Activated T-cell treated with anti-CD3 and anti-CD28 coated beads, Interleukin-2, amount 50 U/mL, for 24 hours (primary cell): ENCODE data around the gene MYF5.

Experiments
- DNase-seq: peaks from one replicate; pipeline ENCODE4 v3.0.0-alpha.2; 2020
- H3K27ac Mint-ChIP-seq: 2 replicates; pipeline ENCODE4 v1.8.0; 2020; ENCODE audit warnings: mild to moderate bottlenecking, mixed read lengths
- H3K27me3 Mint-ChIP-seq: 2 replicates; pipeline ENCODE4 v1.8.0; 2020; ENCODE audit warnings: mixed read lengths
- H3K36me3 Mint-ChIP-seq: 2 replicates; pipeline ENCODE4 v1.8.0; 2020; ENCODE audit warnings: low read depth, mixed read lengths
- H3K4me1 Mint-ChIP-seq: 2 replicates; pipeline ENCODE4 v1.8.0; 2020; ENCODE audit warnings: low read depth, mixed read lengths
- H3K4me3 Mint-ChIP-seq: 2 replicates; pipeline ENCODE4 v1.8.0; 2020; ENCODE audit warnings: mild to moderate bottlenecking, moderate library complexity, mixed read lengths
- H3K9me3 Mint-ChIP-seq: 2 replicates; pipeline ENCODE4 v1.8.0; 2020; ENCODE audit warnings: mixed read lengths

MYF5 gene

DNA sequence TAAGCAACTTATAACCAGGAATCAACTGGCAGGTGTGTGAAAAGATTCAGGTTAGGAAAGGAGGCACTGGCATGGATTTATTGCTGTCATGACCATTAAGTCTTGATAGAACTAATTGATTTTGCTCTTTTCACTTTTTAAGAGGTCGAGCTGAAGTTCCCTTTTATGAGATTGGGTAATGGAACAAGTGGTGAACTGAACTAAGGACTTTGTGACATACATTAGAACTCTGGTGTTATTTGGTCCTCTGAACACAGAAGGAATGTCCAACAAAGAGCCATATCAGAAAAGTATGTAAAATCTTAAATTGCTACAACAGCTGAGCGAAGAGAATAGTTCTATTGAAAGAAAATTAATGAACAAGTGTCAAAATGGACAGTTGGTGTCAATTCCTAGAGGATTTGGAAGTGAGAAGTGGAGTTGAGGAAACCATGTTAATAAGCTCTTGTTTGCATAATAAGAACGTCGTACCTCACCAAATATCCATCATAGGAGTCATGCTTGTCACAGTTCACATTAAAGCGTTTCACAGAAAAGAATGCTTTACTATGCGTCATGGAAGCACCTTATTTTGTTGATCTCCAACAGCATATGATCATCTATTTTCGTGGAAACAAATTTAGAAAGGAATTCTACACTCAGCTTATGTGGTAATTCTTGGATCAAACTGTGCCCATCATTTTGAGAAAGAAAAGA is 17.7 kb upstream of the MYF5 start:
- peaks cover 6% of the 10 kb centered on the region for H3K9me3 Mint-ChIP-seq
- no peaks in the 10 kb centered on the region for H3K36me3 Mint-ChIP-seq
- H3K27ac Mint-ChIP-seq = no peak overlapping the region
- H3K4me1 Mint-ChIP-seq = no peaks in the 10 kb centered on the region
- H3K4me3 Mint-ChIP-seq = no peak overlapping the region
- H3K27me3 Mint-ChIP-seq = no peaks in the 10 kb centered on the region
- no peak for DNase-seq

DNA sequence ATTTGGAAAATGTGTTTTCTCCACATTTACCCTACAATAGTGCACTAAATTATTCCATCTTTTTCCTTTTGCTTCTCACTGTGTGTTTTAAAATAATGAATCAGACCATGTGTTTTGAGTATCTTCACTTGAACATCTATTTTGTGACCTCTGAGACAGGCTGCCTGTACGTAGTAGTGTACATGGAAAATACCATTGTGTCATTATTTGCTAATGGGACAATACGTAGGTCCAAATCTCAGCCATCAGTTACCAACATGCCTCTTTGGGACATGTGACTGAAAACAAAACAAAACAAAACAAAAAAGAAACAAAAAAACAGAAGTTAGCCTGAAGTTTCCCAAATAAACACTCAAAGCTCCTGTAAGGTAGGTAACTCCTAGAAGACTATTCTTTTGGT is 16.4 kb upstream of the MYF5 start:
- Mint-ChIP-seq H3K27me3 (no peaks in the 10 kb centered on the region), H3K36me3 (no peaks in the 10 kb centered on the region), H3K4me1 (no peaks in the 10 kb centered on the region), H3K4me3 (no peak overlapping the region), H3K27ac (no peak overlapping the region), H3K9me3 (peaks cover 6% of the 10 kb centered on the region)
- DNase-seq = no peak

DNA sequence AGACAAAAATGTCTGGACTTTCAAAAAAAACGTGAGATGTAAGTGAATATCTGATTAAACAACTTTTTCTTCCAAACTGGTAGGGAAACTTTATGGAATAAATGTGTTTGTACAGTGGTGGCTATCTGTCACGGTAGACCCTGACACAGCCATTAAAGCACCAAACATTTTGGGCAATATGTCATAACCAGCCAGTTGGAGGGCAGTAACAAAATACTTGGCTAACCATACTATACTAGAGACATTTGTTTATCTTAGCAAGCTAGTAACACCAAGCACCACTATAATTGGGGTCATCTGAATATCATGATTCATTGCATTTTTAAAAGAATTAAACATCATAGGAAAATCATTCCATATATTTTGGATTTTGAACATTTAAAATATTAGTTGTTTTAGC is 15.3 kb upstream of the MYF5 start:
- H3K4me3 Mint-ChIP-seq = no peak overlapping the region
- peaks cover 6% of the 10 kb centered on the region for H3K9me3 Mint-ChIP-seq
- H3K27me3 Mint-ChIP-seq = no peaks in the 10 kb centered on the region
- no peak overlapping the region for H3K27ac Mint-ChIP-seq
- no peak for DNase-seq
- H3K4me1 Mint-ChIP-seq = no peaks in the 10 kb centered on the region
- no peaks in the 10 kb centered on the region for H3K36me3 Mint-ChIP-seq

DNA sequence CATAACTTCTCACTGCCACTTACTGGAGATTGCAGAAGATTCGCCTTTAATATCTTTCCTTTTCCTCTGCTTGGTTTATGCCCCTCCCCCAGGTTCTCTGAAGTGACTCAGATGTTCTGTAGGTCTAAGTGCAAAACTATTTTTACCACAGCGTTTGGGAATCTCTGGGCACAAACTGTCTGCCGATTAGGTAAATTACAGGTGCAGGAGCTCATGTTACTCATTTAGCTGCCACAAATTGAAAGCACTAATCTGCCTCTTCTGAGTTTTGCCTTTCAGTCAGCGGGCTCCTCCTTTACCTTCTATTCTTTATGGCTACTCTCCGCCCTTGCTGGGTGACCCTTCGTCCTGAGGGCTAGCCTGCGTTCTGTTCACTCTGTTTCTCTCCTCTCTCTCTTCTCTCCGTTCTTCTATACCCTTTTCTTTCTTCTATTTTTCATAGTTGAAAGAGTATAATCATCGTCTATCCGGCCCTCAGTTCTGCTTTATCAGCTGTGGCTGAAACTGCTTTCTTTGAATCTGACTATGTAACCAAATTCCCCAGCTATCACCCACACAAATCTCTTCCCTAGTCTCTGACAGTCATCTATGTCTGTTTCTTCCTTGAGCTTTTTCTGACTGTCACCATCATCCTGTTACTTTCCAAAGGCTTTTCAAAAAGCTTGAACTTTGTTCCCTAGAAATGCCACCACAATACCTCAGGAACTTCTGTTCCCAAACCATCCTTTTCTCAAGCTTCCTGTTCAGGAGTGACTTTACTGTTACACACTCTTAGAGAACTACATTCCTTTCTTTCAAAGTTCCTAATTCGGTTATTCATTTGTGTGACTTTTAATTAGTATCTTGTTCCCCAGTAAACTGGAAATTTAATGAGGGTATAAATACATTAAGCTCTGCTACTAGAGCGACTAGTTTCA is 13.6 kb upstream of the MYF5 start:
- peaks cover 12% of the 10 kb centered on the region for H3K27me3 Mint-ChIP-seq
- no peak overlapping the region for H3K4me3 Mint-ChIP-seq
- no peak for DNase-seq
- H3K36me3 Mint-ChIP-seq = no peaks in the 10 kb centered on the region
- H3K27ac Mint-ChIP-seq = no peak overlapping the region
- H3K9me3 Mint-ChIP-seq = peaks cover 6% of the 10 kb centered on the region
- no peaks in the 10 kb centered on the region for H3K4me1 Mint-ChIP-seq

DNA sequence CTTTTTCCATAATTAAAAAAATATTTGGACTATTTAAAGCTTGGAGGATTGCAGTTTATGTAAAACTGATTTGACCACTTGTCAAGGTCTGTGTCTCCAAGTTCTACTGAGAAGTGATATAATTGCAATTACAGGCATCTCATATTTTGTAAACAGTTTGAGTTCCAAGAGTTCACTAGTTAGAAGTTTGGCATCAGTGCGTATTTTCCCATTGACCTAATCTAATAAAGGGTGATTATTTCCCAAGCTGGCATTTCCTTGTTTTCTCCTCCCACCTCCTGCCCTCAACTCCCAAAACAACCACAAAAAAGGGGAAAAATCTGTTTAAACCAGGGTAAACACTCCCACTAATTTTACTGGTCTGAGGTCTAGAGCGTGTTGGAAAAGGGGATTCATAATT is 12.3 kb upstream of the MYF5 start:
- Mint-ChIP-seq H3K9me3 (peaks cover 6% of the 10 kb centered on the region), H3K27me3 (peaks cover 23% of the 10 kb centered on the region), H3K4me3 (no peak overlapping the region), H3K27ac (no peak overlapping the region), H3K4me1 (no peaks in the 10 kb centered on the region), H3K36me3 (no peaks in the 10 kb centered on the region)
- DNase-seq = no peak

DNA sequence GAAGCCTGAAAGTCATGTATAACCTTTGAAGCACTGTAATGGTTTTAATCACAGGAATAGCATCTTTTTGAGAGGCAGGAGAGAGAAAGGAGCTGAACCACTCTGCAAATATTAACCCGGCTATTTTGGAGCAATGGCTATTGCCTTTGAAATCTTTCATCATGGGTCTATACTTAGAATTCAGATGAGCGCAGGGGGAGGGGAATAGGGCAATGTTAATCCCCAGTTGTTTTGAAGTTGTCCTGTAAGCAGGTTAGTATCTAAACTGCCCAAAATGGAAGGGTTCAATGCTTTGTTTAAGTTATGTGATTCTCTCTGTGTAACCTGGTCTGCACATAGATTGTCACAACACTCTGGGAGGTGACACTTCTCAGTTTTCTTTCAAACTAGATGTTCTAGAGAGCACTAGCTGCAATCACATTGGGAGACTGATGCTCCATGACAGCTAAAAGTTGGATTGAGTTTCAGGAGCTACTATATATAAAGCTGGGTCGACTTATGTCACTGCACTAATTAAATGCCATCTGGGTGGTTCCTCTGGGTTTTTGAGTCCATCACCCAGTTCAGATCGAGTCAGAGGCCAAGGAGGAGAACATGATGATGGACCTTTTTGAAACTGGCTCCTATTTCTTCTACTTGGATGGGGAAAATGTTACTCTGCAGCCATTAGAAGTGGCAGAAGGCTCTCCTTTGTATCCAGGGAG is 9.4 kb upstream of the MYF5 start, which contains the start of gene MYF6:
MYF6 (plus strand) TSS at position 509 of the 704 bp plus-strand sequence; CDS start at position 595, 86 bp downstream.
- Mint-ChIP-seq H3K27ac (no peak within 1 kb of the TSS), H3K9me3 (no peaks in the 10 kb centered on the region), H3K27me3 (peaks cover 38% of the 10 kb centered on the region), H3K4me3 (no peak within 1 kb of the TSS), H3K4me1 (no peaks in the 10 kb centered on the region), H3K36me3 (no peaks in the 10 kb centered on the region)
- no peak for DNase-seq

DNA sequence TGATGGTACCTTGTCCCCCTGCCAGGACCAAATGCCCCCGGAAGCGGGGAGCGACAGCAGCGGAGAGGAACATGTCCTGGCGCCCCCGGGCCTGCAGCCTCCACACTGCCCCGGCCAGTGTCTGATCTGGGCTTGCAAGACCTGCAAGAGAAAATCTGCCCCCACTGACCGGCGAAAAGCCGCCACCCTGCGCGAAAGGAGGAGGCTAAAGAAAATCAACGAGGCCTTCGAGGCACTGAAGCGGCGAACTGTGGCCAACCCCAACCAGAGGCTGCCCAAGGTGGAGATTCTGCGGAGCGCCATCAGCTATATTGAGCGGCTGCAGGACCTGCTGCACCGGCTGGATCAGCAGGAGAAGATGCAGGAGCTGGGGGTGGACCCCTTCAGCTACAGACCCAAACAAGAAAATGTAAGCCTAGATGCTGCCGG is 8.9 kb upstream of the MYF5 start:
- Mint-ChIP-seq H3K9me3 (no peaks in the 10 kb centered on the region), H3K27ac (no peak overlapping the region), H3K27me3 (peaks cover 41% of the 10 kb centered on the region), H3K36me3 (no peaks in the 10 kb centered on the region), H3K4me3 (no peak overlapping the region), H3K4me1 (no peaks in the 10 kb centered on the region)
- DNase-seq = no peak

DNA sequence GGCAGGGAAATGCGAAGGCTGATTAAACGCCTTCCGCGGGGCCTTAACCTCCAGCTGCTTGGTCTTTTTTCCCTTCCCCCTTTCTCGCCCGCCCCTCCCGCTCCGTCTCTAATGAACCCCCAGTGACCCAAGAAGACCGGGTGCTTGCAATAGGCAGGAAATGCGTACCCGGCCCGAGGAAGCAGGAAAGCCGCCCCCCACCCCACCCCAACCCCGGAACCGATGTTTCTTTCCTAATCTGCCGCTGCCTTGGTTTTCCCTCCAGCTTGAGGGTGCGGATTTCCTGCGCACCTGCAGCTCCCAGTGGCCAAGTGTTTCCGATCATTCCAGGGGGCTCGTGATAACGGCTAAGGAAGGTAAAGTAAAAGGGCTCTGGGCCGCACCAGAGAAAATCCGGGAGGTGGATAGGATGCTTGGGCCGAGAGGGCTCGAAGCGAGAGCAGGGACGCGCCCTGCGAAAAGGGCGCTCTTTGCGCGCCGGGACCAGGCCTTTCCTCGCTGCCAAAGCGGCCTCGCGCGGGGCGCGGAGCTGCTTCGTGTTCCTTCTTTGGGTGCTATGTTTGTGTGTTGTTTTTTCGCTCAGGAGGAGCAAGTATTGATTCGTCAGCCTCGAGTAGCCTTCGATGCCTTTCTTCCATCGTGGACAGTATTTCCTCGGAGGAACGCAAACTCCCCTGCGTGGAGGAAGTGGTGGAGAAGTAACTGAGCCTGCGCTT is 8.3 kb upstream of the MYF5 start:
- no peak for DNase-seq
- Mint-ChIP-seq H3K4me3 (no peak overlapping the region), H3K9me3 (no peaks in the 10 kb centered on the region), H3K27ac (no peak overlapping the region), H3K4me1 (no peaks in the 10 kb centered on the region), H3K27me3 (peaks cover 41% of the 10 kb centered on the region), H3K36me3 (no peaks in the 10 kb centered on the region)

DNA sequence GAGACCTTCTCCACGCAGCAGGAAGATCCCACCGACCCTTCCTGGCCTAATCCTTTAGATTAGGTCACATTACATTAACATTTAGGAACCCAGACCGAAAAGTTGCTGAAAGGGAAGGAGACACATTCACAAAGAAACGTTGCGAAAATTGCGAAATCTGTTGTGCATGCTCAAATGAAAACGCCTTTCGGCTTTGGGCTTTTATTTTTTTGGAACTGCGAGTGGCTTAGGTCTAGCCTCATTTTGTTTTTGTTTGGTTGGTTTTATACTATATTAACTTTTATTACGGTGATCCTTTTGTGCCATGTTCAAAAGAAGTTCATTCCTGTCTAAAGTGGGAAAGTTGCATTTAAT is 7.8 kb upstream of the MYF5 start:
- Mint-ChIP-seq H3K27me3 (peaks cover 45% of the 10 kb centered on the region), H3K36me3 (no peaks in the 10 kb centered on the region), H3K9me3 (no peaks in the 10 kb centered on the region), H3K4me1 (no peaks in the 10 kb centered on the region), H3K27ac (no peak overlapping the region), H3K4me3 (no peak overlapping the region)
- DNase-seq = no peak

DNA sequence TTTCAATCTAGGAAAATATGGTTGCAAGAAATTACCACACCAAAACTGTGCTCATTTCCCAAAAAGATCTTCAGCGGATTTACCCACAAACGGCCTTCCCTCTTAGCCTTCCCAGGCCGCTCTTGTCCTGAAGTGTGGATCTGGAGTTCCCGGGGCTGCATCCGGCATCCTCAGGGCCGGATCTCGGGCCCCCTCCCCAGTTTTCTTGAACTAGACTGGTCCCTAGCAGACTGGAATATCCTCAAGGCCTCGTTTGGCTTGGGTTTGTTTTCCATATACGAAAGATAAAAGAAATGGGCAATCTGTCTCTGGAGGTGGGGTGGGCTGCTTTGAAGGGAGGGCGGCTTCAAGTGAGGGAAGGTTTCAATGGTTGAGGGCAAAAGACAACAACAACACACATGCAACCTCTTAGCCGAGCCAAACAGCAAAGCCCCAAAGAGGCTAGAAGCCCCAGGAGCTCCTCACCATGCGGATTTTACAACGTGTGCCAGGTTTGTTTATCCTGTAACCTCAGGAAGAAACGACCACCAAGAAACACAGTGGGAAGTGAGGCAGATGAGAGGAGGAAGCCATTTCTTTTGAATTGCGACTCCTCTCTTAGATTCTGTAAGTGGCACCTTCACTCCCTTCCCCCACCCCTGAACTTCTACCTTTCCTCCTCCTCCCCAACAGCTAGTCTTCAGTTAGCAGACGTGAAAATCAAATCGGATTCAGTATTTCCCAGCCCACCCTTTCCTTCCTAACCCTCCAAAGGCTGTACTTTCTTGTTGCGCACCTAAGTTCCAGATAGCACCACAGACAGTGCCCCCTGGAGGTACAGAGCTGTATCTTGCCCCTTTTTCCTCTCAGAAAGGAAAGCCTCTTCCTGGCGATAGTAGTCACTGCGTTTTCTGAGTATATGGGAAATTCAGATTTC is 6.6 kb upstream of the MYF5 start:
- no peak overlapping the region for H3K27ac Mint-ChIP-seq
- no peaks in the 10 kb centered on the region for H3K36me3 Mint-ChIP-seq
- H3K4me3 Mint-ChIP-seq = no peak overlapping the region
- H3K27me3 Mint-ChIP-seq = peaks cover 56% of the 10 kb centered on the region
- H3K9me3 Mint-ChIP-seq = no peaks in the 10 kb centered on the region
- DNase-seq = no peak
- H3K4me1 Mint-ChIP-seq = no peaks in the 10 kb centered on the region

DNA sequence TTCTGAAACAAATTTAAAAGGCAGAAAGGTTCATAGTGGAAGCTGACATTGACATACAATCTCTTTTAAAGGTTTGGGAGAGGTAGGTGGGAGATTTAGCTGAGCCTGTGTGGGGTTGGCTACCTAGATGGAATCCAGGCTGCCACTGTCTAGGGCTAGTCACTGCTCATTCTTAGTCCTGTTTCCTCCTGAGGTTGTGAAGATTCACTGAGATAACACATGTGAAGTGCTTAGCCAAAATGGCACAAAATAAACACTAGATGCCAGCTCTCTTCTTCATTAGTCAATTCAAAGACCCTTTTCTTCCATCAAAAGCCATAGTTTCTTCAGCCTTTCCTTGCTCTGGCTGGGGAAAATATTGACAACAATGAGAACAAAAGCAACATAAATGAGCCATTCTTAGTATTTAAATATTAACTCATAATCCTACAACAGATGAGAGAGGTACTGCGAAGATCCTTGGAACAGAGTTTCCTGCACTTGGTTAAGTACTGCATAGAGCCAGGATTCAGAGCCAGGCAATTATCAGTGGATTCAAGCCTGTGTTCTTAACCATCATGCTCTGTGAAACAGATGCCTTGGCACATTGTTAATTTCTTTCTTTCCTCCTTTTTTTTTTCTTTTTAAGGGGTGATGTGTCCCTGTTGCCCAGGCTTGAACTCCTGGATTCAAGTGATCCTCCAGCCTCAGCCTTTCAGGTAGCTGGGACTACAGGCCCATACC is 5.8 kb upstream of the MYF5 start:
- Mint-ChIP-seq H3K36me3 (no peaks in the 10 kb centered on the region), H3K27ac (no peak overlapping the region), H3K4me3 (no peak overlapping the region), H3K9me3 (no peaks in the 10 kb centered on the region), H3K27me3 (peaks cover 60% of the 10 kb centered on the region), H3K4me1 (no peaks in the 10 kb centered on the region)
- no peak for DNase-seq

DNA sequence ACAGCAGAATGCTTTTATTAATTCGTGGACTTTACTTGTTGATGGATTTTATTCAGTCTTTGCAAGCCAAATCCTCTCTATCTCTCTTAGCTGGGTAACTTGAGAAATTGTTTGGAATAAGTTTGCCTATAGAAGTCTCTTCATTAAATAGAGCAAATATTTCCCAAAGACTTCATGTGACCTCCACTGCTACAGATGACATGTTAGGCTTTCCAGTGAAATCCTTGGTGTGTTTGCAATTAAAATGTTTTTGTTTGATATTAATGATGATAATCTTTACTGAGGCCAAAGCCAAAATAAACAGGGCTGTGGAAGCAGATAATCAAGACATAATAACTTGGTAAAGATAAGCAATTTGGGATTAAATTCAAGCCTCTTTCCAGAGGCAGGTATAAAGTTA is 4.8 kb upstream of the MYF5 start:
- no peak overlapping the region for H3K4me3 Mint-ChIP-seq
- H3K9me3 Mint-ChIP-seq = no peaks in the 10 kb centered on the region
- H3K36me3 Mint-ChIP-seq = no peaks in the 10 kb centered on the region
- H3K4me1 Mint-ChIP-seq = no peaks in the 10 kb centered on the region
- no peak for DNase-seq
- H3K27ac Mint-ChIP-seq = no peak overlapping the region
- H3K27me3 Mint-ChIP-seq = peaks cover 70% of the 10 kb centered on the region

DNA sequence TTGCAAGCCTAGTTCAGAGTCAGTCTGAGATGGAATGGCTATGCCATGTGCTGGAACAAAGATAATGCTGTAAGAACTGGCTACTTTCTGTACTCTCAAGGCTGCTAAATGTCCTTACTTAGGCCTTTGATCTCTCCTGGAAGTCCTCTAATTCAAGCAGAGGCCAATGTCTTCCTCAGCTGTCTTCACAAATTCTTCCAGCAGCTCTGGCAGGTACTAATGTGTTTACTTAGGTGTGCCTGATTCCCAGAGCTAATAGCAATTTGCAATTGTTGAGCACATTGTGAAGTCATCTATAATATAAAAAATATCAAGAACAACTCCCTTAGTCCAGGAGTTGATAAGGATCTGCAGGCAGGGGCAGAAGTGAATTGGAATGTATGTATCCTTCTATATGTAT is 3.8 kb upstream of the MYF5 start:
- no peaks in the 10 kb centered on the region for H3K36me3 Mint-ChIP-seq
- no peaks in the 10 kb centered on the region for H3K4me1 Mint-ChIP-seq
- H3K27me3 Mint-ChIP-seq = peaks cover 62% of the 10 kb centered on the region
- DNase-seq = no peak
- no peak overlapping the region for H3K27ac Mint-ChIP-seq
- H3K4me3 Mint-ChIP-seq = no peak overlapping the region
- no peaks in the 10 kb centered on the region for H3K9me3 Mint-ChIP-seq
